CD4-positive, alpha-beta memory T cell (primary cell): Measurements from ENCODE around the gene JSRP1. TPM values are rescaled to one million over a fixed set of nuclear protein-coding genes. Genes with fewer than 3 reads are reported as not detected.

Experiments
- CTCF ChIA-PET: fragments of 350-600 bp; sonication (Branson Sonifier 250); formaldehyde crosslinking; loops from one replicate; lab custom pipeline; 2021; ENCODE audit warnings: inconsistent platforms; ENCODE audit not compliant: partially characterized antibody; lab: Charles Lee
- POLR2A ChIA-PET: fragments of 350-600 bp; sonication (Branson Sonifier 250); formaldehyde crosslinking; loops from one replicate; lab custom pipeline; 2021; ENCODE audit not compliant: partially characterized antibody; lab: Charles Lee
- DNase-seq, 5 donors: peaks; one replicate each; pipeline versions ENCODE4 v3.0.0 to v3.0.0-alpha.2; 2020 to 2022; ENCODE audit warnings: mixed read lengths in 1 of 5
- H3K27ac ChIP-seq: one replicate; pipeline ENCODE4 v1.7.0; 2013; ENCODE audit warnings: low read depth, low read length
- H3K27me3 ChIP-seq: 2 replicates; pipeline ENCODE4 v1.7.0; 2013; ENCODE audit warnings: mild to moderate bottlenecking, low read length, moderate library complexity; ENCODE audit not compliant: insufficient read depth
- H3K36me3 ChIP-seq: 2 replicates; pipeline ENCODE4 v1.7.0; 2013; ENCODE audit warnings: mild to moderate bottlenecking, low read length, moderate library complexity; ENCODE audit not compliant: insufficient read depth
- H3K4me1 ChIP-seq: 2 replicates; pipeline ENCODE4 v1.7.0; 2013; ENCODE audit warnings: mild to moderate bottlenecking, low read length, moderate library complexity; ENCODE audit not compliant: insufficient read depth
- H3K4me3 ChIP-seq, 2 donors: one replicate each; pipeline ENCODE4 v1.7.0; 2013; ENCODE audit warnings: low read length in 2 of 2, mild to moderate bottlenecking in 1 of 2
- H3K9me3 ChIP-seq, 2 donors: one replicate each; pipeline ENCODE4 v1.7.0; 2013; ENCODE audit warnings: low read length in 2 of 2, control low read depth in 1 of 2; ENCODE audit not compliant: control insufficient read depth in 1 of 2
- H3K27ac Mint-ChIP-seq, 7 donors: one replicate each; pipeline ENCODE4 v1.8.0; 2020 to 2021; ENCODE audit warnings: mixed read lengths in 7 of 7, mild to moderate bottlenecking in 6 of 7, inconsistent platforms in 3 of 7, moderate library complexity in 3 of 7
- H3K27me3 Mint-ChIP-seq, 2 donors: one replicate each; pipeline ENCODE4 v1.8.0; 2020 to 2021; ENCODE audit warnings: mixed read lengths in 2 of 2
- H3K36me3 Mint-ChIP-seq, 2 donors: one replicate each; pipeline ENCODE4 v1.8.0; 2020 to 2021; ENCODE audit warnings: mixed read lengths in 2 of 2, inconsistent platforms in 1 of 2, mild to moderate bottlenecking in 1 of 2
- H3K4me1 Mint-ChIP-seq, 4 donors: one replicate each; pipeline ENCODE4 v1.8.0; 2020 to 2021; ENCODE audit warnings: mixed read lengths in 4 of 4, mild to moderate bottlenecking in 1 of 4
- H3K4me3 Mint-ChIP-seq, 8 donors: one replicate each; pipeline ENCODE4 v1.8.0; 2020 to 2021; ENCODE audit warnings: mixed read lengths in 8 of 8, mild to moderate bottlenecking in 7 of 8, moderate library complexity in 6 of 8, inconsistent platforms in 3 of 8
- H3K9me3 Mint-ChIP-seq, 8 donors: one replicate each; pipeline ENCODE4 v1.8.0; 2020 to 2021; ENCODE audit warnings: mixed read lengths in 8 of 8, mild to moderate bottlenecking in 5 of 8, inconsistent platforms in 3 of 8, moderate library complexity in 1 of 8
- intact Hi-C: fragments of 100-400 bp; cut with micrococcal nuclease; formaldehyde crosslinking; loops from one replicate; pipeline ENCODE4 v1.15.1; 2023
- polyA plus RNA-seq, 2 donors: library from polyadenylated mRNA; unstranded; fragments of 300-500 nt; fragmentation: Illumina TruSeq; gene quantifications; one replicate each; pipeline ENCODE4 v1.2.3, GENCODE V29; 2021
- total RNA-seq, 2 experiments: library from RNA; stranded (reverse); gene quantifications; one replicate each; pipeline ENCODE4 v1.2.3, GENCODE V29; 2021

The JSRP1 gene
- total and polyA plus RNA-seq, 4 experiments from 2014 or later: 1.1 to 1.7 (median 1.4) TPM

GRCh38 chr19:2242816-2243215 is 13.4 kb downstream of the JSRP1 start:
- peaks cover 58% of the 10 kb centered on the region for H3K4me1 ChIP-seq
- ChIA-PET POLR2A (interaction anchor here (1.4 to 10.5 kb wide), 3 partner anchors 13 to 31 kb away, joined by 5 to 325 read pairs (median 9); partner anchors contain the start of genes AMH and JSRP1), CTCF (no interaction called here)

DNA sequence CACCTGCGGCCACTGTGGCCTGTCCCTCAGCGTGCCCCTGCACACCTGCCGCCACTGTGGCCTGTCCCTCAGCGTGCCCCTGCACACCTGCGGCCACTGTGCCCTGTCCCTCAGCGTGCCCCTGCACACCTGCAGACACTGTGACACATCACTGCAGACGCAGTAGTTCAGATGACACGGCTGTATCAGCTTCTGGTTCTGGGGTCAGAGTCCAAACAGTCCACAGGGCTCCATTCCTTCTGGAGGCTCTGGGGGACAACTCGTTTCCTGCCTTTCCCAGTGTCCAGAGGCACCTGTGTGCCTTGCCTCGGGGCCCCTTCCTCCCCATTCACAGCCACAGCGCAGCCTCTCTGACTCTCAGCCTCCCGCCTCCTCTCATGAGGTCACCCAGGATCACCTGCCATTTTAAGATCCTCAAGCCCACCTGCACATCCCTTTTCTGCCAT is 14.1 kb downstream of the JSRP1 start:
- DNase-seq: no peak
- Histone ChIP-seq H3K27me3 (no peaks in the 10 kb centered on the region), H3K27ac (no peak overlapping the region), H3K9me3 (no peaks in the 10 kb centered on the region), H3K4me1 (peaks cover 65% of the 10 kb centered on the region), H3K36me3 (peaks cover 46% of the 10 kb centered on the region), H3K4me3 (no peak overlapping the region)
- no peaks in the 10 kb centered on the region for H3K27me3 Mint-ChIP-seq
- peak overlapping the region in 6 of 8 donors; percentile 40 to 74 (median 54) for H3K4me3 Mint-ChIP-seq
- ChIA-PET POLR2A (interaction anchor here (10.5 kb wide), 1 partner anchor 14 kb away, joined by 325 read pairs; the partner anchor contains the start of genes AMH and JSRP1), CTCF (no interaction called here)
- no peaks in the 10 kb centered on the region for H3K9me3 Mint-ChIP-seq
- H3K36me3 Mint-ChIP-seq: peaks cover 25 to 44% of the 10 kb centered on the region in 2 donors
- peak overlapping the region in 3 of 7 donors; percentile 52 to 82 (median 71) for H3K27ac Mint-ChIP-seq
- peaks cover 36 to 66% (median 49%) of the 10 kb centered on the region in 4 donors for H3K4me1 Mint-ChIP-seq
- intact Hi-C loops: no loop called here

More at GRCh38 chr19:2242816-2243215, 13.4 kb downstream of the JSRP1 start:
- no peak overlapping the region for H3K27ac ChIP-seq
- peaks cover 25 to 45% of the 10 kb centered on the region in 2 donors for H3K36me3 Mint-ChIP-seq
- H3K9me3 Mint-ChIP-seq: no peaks in the 10 kb centered on the region
- H3K4me1 Mint-ChIP-seq: peaks cover 33 to 60% (median 44%) of the 10 kb centered on the region in 4 donors
- H3K27me3 ChIP-seq: no peaks in the 10 kb centered on the region
- no peaks in the 10 kb centered on the region for H3K9me3 ChIP-seq
- DNase-seq: no peak
- intact Hi-C loops: no loop called here
- no peaks in the 10 kb centered on the region for H3K27me3 Mint-ChIP-seq
- peak overlapping the region in 5 of 7 donors; percentile 24 to 87 (median 67) for H3K27ac Mint-ChIP-seq
- peak overlapping the region in 5 of 8 donors; percentile 40 to 74 (median 58) for H3K4me3 Mint-ChIP-seq
- H3K4me3 ChIP-seq: no peak overlapping the region
- peaks cover 51% of the 10 kb centered on the region for H3K36me3 ChIP-seq

- Mint-ChIP-seq H3K9me3 (peaks cover 0 to 5% (median 0%) of the 10 kb centered on the region in 8 donors), H3K36me3 (peaks cover 21 to 50% of the 10 kb centered on the region in 2 donors), H3K27me3 (peaks cover 2 to 5% of the 10 kb centered on the region in 2 donors), H3K4me3 (peak overlapping the region; percentile 86 to 100 (median 98)), H3K4me1 (peaks cover 41 to 71% (median 53%) of the 10 kb centered on the region in 4 donors), H3K27ac (peak overlapping the region; percentile 88 to 99 (median 97))
- H3K9me3 ChIP-seq: no peaks in the 10 kb centered on the region
- no peak for DNase-seq
- POLR2A ChIA-PET: interaction anchor here (9.2 to 10.5 kb wide), 2 partner anchors 15 to 31 kb away, joined by 251 to 325 read pairs; partner anchors contain the start of genes AMH and JSRP1
- H3K27me3 ChIP-seq: no peaks in the 10 kb centered on the region
- intact Hi-C loops: no loop called here
- CTCF ChIA-PET: interaction anchor here (3.4 to 4.8 kb wide), 4 partner anchors 13 to 32 kb away, joined by 11 to 75 read pairs (median 43); no protein-coding TSS in a partner anchor
- H3K4me3 ChIP-seq: peak overlapping the region; percentile 63 to 88
- peaks cover 65% of the 10 kb centered on the region for H3K4me1 ChIP-seq
- H3K36me3 ChIP-seq: peaks cover 36% of the 10 kb centered on the region
- H3K27ac ChIP-seq: peak overlapping the region; percentile 98
Measured at GRCh38 chr19:2240881-2241760, 15.1 kb downstream of the JSRP1 start.

DNA sequence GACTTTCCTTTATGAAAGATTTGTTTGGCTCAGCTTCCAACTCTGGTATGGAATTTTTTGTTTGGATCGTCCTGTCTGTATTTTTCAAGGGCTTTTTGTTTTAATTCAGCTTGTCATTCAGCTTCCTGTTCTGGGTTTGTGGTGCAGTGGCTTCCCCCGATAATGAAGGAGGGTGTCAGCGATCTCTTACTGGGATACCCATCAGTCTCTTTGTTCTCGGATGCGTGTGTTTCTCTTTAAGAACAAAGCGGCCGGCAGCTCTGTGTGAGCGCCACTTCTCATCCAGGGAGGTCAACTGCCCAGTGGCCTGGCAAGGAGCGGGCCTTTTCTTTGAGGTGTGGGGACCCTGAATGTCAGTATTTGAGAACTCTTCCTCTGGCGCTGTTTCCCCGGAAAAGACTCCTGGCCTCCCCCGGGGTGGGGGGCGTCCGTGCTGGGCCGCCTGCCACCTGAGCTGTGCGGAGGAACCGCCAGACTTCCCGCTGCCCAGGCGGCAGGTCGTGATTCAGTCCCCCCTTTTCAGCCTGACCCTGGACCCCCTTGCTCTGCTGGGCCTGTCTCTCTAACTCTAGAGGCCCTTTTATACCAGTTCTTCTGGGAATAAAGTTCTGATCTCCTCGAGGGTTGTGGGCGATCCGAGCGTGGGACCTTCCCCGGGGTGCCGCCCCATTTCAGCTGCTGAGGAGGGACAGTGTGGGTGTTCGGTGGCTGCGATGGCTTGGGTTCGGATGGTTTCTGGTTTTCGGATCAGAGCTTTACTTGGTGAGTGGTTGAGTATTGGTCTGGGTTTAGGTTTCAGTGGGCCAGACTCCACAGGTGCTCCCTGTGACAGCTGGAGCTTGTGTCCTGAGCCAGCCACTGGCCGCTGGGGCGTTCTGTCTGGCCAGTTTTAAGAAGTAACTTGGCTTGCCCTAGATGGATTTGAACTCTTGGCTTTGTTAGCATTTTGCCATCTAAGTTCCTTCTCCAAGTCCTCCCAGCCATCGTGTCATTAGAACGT is 16.1 kb downstream of the JSRP1 start:
- peaks cover 16 to 49% of the 10 kb centered on the region in 2 donors for H3K36me3 Mint-ChIP-seq
- H3K27me3 Mint-ChIP-seq: peaks cover 2 to 5% of the 10 kb centered on the region in 2 donors
- H3K4me3 Mint-ChIP-seq: peak overlapping the region; percentile 86 to 100 (median 98)
- peak overlapping the region; percentile 63 to 88 for H3K4me3 ChIP-seq
- no peaks in the 10 kb centered on the region for H3K9me3 ChIP-seq
- peaks cover 0 to 5% (median 0%) of the 10 kb centered on the region in 8 donors for H3K9me3 Mint-ChIP-seq
- peak overlapping the region; percentile 92 to 99 (median 97) for H3K27ac Mint-ChIP-seq
- ChIA-PET POLR2A (interaction anchor here (1.1 to 10.5 kb wide), 11 partner anchors 16 to 238 kb away, joined by 3 to 325 read pairs (median 5); partner anchors contain the start of genes AMH, AP3D1, GADD45B and JSRP1), CTCF (interaction anchor here (0.6 to 4.8 kb wide), 13 partner anchors 9 to 343 kb away, joined by 3 to 75 read pairs (median 4); partner anchors contain the start of genes AMH and AP3D1)
- H3K27ac ChIP-seq: peak overlapping the region; percentile 98
- DNase-seq: peak; percentile 48 to 79 (median 56)
- H3K4me1 Mint-ChIP-seq: peaks cover 40 to 76% (median 58%) of the 10 kb centered on the region in 4 donors
- H3K36me3 ChIP-seq: peaks cover 25% of the 10 kb centered on the region
- H3K27me3 ChIP-seq: no peaks in the 10 kb centered on the region
- peaks cover 70% of the 10 kb centered on the region for H3K4me1 ChIP-seq
- intact Hi-C loops: loop anchor here (5.0 kb wide), 1 partner anchor 237 kb away; the partner anchor contains the start of gene GADD45B

DNA sequence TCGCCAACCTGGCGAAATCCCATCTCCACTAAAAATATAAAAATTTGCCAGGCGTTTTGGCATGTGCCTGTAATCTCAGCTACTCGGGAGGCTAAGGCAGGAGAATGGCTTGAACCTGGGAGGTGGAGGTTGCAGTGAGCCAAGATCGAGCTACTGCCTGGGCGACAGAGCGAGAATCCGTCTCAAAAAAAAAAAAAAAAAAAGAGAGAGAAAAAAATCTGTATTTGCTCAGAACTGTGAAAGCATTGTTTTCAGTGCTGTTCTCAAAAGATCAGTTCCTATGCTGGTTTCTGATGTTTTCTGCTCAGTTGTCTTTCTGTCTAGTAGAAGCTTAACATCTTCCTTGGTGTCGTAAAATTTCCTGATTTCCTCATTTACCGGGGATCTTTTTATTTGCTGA is 17.0 kb downstream of the JSRP1 start:
- Histone ChIP-seq H3K36me3 (peaks cover 16% of the 10 kb centered on the region), H3K27ac (peak overlapping the region; percentile 98), H3K4me1 (peaks cover 78% of the 10 kb centered on the region), H3K9me3 (no peaks in the 10 kb centered on the region), H3K27me3 (no peaks in the 10 kb centered on the region), H3K4me3 (peak overlapping the region in 1 of 2 donors; percentile 88)
- peaks cover 0 to 5% (median 0%) of the 10 kb centered on the region in 8 donors for H3K9me3 Mint-ChIP-seq
- intact Hi-C loops: loop anchor here (5.0 kb wide), 1 partner anchor 238 kb away; the partner anchor contains the start of gene GADD45B
- POLR2A ChIA-PET: interaction anchor here (1.0 to 10.5 kb wide), 12 partner anchors 17 to 239 kb away, joined by 3 to 325 read pairs (median 4); partner anchors contain the start of genes AMH, AP3D1, GADD45B and JSRP1
- CTCF ChIA-PET: interaction anchor here (0.6 to 4.8 kb wide), 13 partner anchors 10 to 342 kb away, joined by 3 to 75 read pairs (median 4); partner anchors contain the start of genes AMH and AP3D1
- peak overlapping the region; percentile 86 to 100 (median 98) for H3K4me3 Mint-ChIP-seq
- H3K4me1 Mint-ChIP-seq: peaks cover 43 to 81% (median 64%) of the 10 kb centered on the region in 4 donors
- peak overlapping the region; percentile 84 to 99 (median 97) for H3K27ac Mint-ChIP-seq
- no peak for DNase-seq
- peaks cover 11 to 45% of the 10 kb centered on the region in 2 donors for H3K36me3 Mint-ChIP-seq
- H3K27me3 Mint-ChIP-seq: peaks cover 2 to 5% of the 10 kb centered on the region in 2 donors

GRCh38 chr19:2237869-2238153 is 18.4 kb downstream of the JSRP1 start:
- ChIA-PET POLR2A (interaction anchor here (0.9 to 10.5 kb wide), 6 partner anchors 18 to 381 kb away, joined by 3 to 325 read pairs (median 8); partner anchors contain the start of genes AMH, AP3D1, JSRP1 and TIMM13), CTCF (interaction anchor here (0.6 to 4.8 kb wide), 9 partner anchors 16 to 383 kb away, joined by 3 to 75 read pairs (median 5); no protein-coding TSS in a partner anchor)
- no peaks in the 10 kb centered on the region for H3K9me3 ChIP-seq
- H3K36me3 ChIP-seq: peaks cover 8% of the 10 kb centered on the region
- H3K4me3 ChIP-seq: peak overlapping the region; percentile 38 to 88
- Mint-ChIP-seq H3K27ac (peak overlapping the region; percentile 84 to 99 (median 97)), H3K36me3 (peaks cover 11 to 49% of the 10 kb centered on the region in 2 donors), H3K27me3 (peaks cover 2 to 5% of the 10 kb centered on the region in 2 donors), H3K4me1 (peaks cover 44 to 80% (median 64%) of the 10 kb centered on the region in 4 donors), H3K4me3 (peak overlapping the region; percentile 86 to 100 (median 98)), H3K9me3 (peaks cover 0 to 5% (median 0%) of the 10 kb centered on the region in 8 donors)
- intact Hi-C loops: loop anchor here (5.0 kb wide), 1 partner anchor 239 kb away; the partner anchor contains the start of gene GADD45B
- H3K27ac ChIP-seq: peak overlapping the region; percentile 98
- H3K4me1 ChIP-seq: peaks cover 75% of the 10 kb centered on the region
- no peaks in the 10 kb centered on the region for H3K27me3 ChIP-seq
- DNase-seq: no peak
